Measurements from ENCODE around the gene PLA2G2D.
"Not testable (repeated sequence)": the region's sequence is repeated elsewhere in the genome, so short reads cannot be mapped to it uniquely, and the experiment has no call there.

The PLA2G2D gene

GRCh38 chr1:20142001-20142710 is 22.8 kb upstream of the PLA2G2D start:
- no peak for DNase-seq

DNA sequence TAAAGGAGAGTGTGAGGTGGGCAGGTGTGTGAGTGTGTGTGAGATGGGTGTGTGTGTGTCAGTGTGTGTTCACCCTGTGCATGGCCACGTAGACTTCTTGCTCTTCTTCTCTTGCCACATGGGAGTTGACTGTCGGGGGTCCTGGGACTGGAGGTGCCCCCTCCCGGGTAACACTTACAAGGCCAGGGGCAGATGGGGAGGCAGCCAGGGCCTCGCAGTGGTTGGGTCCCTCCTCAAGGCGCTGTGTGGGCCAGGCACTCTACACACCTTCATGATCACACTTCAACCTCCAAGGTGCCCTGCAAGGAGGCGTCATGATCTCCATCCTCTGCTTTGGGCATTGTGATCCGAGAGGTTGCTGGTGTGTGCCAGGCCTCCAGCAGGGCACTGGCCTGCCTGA is 22.1 kb upstream of the PLA2G2D start:
- DNase-seq, result no peak

- DNase-seq, result no peak
Observed at GRCh38 chr1:20141001-20141400, 21.7 kb upstream of the PLA2G2D start.

- no peak for DNase-seq
Observed at GRCh38 chr1:20139776-20140612, 20.7 kb upstream of the PLA2G2D start.

DNA sequence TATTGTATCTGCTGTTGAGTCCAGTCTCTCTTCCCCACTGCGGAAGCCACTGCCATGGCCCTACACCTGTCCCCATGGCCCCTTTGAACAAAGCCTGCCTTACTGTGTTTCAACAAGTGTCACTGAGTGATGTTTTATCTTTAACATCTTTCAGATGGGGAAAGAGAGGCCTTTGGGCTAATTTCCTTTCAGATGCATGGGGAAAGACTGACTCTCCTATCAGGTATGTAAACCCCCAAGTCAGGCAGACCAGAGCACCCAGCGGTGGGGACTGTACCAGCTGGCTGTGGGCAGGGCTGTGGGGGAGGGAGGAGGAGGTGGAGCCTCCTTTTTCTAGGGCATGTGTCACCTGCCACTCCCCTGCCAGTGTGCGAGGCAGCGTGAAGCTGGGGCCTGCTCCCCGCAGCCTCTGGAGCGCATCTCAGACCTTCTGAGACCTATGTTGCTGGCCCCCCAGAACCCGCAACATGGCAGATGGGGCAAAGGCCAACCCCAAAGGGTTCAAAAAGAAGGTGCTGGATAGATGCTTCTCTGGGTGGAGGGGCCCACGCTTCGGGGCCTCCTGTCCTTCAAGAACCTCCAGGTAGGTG is 19.7 kb upstream of the PLA2G2D start, which contains the start of gene PLA2G2F:
TSS of gene PLA2G2F (plus strand) at position 363 of the 590 bp plus-strand sequence. CDS start at position 468, 105 bp downstream.
- DNase-seq, result no peak

DNA sequence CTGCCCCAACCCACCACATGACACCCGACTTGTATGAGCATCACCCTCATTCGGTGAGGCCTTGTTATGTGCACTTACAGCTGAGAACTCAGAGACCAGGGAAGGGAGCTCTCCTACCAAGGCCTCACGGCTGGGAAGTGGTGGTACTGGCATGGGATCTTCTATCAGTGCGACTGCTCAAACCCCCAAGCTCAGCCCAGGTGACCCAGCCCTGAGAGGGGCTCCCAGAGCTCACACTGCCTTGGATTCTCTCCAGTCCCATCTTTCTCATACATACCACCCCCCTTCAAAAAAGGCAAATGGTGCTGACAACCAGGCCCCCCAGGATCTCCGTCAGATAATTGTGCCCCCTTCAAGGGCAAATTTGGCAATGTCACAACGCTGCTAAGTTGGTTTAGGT is 19.0 kb upstream of the PLA2G2D start:
- DNase-seq, result no peak

DNA sequence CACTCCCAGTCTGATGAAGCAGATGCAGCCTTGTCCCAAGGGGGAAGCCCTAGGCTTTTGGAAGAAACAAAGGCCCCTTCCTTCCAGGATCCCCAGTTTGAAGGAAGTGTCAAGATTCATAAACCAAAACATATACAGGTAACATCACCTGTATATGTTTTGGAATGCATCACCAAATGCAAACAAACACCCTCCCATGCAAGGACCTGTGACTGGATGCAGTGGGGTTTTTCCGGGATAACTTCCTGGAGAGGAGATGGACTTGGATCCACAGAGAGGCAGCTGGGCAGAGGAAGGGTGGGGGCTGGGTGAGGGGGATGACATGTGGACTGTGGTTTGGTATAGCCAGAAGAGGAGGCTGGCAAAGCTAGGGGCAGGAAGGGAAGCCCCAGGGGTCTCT is 18.3 kb upstream of the PLA2G2D start:
- no peak for DNase-seq

GRCh38 chr1:20137055-20137454 is 17.7 kb upstream of the PLA2G2D start:
- DNase-seq, result no peak

- no peak for DNase-seq
Observed at GRCh38 chr1:20136249-20136648, 16.9 kb upstream of the PLA2G2D start.

DNA sequence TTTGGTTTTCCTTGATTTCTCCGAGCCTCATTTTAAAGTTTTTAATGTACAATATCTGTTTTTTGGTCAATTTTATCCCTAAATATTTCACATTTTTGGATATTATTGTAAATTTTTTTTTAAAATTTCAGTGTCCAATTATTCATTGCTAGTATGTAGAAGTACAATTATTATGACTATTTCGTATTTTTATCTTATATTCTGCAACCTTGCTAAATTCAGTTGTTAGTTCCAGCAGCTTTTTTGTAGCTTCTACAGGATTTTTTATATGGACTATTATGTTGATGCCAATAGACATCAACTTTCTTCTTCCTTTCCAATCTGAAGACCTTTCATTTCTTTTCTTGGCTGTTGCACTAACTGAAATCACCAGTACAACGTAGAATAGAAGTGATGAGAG is 15.7 kb upstream of the PLA2G2D start:
- DNase-seq, result no peak

- DNase-seq, result not testable (repeated sequence)
Observed at GRCh38 chr1:20130518-20130917, 11.2 kb upstream of the PLA2G2D start.

GRCh38 chr1:20126806-20127440 is 7.6 kb upstream of the PLA2G2D start:
- DNase-seq, result no peak

GRCh38 chr1:20126041-20126805 is 6.9 kb upstream of the PLA2G2D start:
- DNase-seq, result no peak

- DNase-seq, result no peak
Observed at GRCh38 chr1:20125100-20125499, 5.8 kb upstream of the PLA2G2D start.

- DNase-seq, result no peak
Observed at GRCh38 chr1:20124456-20125057, 5.2 kb upstream of the PLA2G2D start.

GRCh38 chr1:20123722-20124455 is 4.6 kb upstream of the PLA2G2D start:
- no peak for DNase-seq

- DNase-seq, result no peak
Observed at GRCh38 chr1:20120796-20121195, 1.5 kb upstream of the PLA2G2D start.

DNA sequence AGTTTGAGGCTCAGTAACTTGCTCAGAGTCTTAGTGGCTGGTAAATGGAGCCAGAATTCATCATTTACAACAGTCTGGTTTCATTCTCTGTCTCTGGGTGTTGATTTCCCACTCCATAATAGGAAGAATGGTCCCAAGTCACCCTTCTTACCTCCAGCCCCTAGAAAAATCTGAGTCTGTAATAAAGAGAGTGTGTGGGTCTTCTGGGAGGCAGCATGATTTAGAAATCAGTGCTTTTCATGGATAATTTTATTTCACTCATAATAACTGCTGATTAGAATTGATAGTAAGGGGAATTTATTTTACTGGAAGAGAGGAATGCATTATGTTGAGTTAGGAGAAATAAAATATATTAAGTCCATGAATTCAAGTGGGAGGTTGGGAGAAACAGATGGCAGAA is 2.1 kb downstream of the PLA2G2D start:
- no peak for DNase-seq

DNA sequence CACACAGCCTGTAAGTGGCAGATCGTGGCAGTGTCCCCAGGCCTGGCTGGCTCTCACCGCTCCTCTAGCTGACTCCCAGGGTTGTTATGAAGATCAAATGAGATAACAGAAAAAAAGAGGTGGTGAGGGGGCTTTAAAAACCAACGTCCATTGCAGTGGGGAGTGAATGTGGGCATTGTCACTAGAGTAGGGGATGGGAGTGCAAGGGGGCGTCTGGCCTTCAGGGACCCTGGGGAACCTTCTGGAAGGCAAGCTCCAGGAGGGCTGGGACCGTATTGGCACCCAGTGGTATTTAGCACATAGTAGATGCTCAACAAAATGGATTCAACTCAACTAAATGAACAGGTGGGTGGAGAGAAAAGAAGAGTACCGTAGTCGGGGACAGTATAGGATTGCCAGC is 3.4 kb downstream of the PLA2G2D start:
- no peak for DNase-seq

DNA sequence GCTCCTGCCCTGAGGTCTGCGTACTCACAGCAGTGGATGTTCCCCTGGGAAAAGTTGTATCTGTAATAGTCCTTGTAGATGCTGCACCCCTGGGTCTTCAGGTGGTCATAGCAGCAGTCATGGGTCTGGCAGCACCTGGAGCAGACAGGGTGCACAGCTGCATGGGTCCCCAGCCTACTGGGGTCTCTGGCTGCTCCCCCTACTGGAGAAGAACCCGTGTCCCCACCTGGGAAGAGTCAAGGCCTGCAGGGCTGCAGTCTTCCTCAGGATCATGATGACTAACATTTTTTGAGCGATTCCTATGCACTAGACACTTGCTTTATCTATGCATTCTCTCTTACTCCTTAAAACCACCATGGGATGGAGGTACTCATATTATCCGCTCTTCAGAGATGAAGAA is 3.9 kb downstream of the PLA2G2D start:
- DNase-seq, result no peak

DNA sequence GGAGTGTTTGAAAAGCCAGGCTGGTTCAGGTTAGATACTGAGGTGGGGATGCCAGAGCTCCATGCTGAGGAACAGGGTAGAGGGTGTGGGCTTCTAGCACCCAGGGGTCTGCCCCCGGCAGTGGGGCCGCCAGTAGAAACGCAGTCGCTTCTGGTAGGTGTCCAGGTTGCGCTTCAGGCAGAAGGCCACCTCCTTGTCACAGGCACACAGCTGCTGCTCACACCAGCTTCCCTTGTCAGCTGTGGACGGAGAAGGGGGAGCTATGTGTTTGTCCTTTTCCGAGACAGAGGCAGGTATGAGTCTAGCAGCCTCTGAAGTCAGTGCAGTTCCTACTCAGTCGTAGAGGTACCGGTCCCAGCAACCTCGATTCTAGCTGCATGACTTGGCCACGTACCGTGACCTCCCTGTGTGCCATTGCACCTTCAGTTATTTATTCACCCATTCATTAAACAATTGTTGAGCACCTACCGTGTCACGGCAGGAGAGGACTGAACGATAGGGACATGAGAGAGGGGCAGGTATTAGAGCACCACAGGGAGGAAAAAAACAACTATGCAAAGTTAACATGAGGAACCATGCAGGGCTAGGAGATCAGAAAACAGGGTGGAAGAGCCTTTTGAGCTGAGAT is 5.2 kb downstream of the PLA2G2D start:
- DNase-seq, result no peak
